K562 (cell line): Measurements from ENCODE around the gene SORBS2. TPM values are rescaled to one million over a fixed set of nuclear protein-coding genes. Genes with fewer than 3 reads are reported as not detected.
A peak's percentile ranks its signal among the peaks of the same experiment; 100 is the strongest.

Experiments
- ASH1L ChIP-seq: fragments of 450-650 bp; IDR thresholded peaks from 2 replicates; pipeline ENCODE4 v1.6.1; 2018; ENCODE audit warnings: borderline replicate concordance, mild to moderate bottlenecking, low read depth; ENCODE audit not compliant: partially characterized antibody
- BRD4 ChIP-seq: fragments of 200-600 bp; sonication (generic); IDR thresholded peaks from 2 replicates; pipeline ENCODE4 v1.6.1; 2017; ENCODE audit warnings: inconsistent platforms
- CHD1 ChIP-seq: fragments of 200-600 bp; sonication (generic); IDR thresholded peaks from one replicate; pipeline ENCODE4 v1.6.1; 2012; ENCODE audit warnings: mild to moderate bottlenecking, moderate library complexity, low read length, inconsistent platforms
- FOXA1 ChIP-seq: fragments of 450-650 bp; IDR thresholded peaks from 2 replicates; pipeline ENCODE4 v1.6.1; 2016; ENCODE audit warnings: mild to moderate bottlenecking, borderline replicate concordance
- FOXJ2 ChIP-seq: fragments of 200-800 bp; sonication (Bioruptor generic); IDR thresholded peaks from 2 replicates; pipeline ENCODE4 v1.6.1; 2016; ENCODE audit warnings: missing genetic modification characterization, missing compliant biosample characterization
- KDM2B ChIP-seq: fragments of 250-450 bp; sonication (Bioruptor Pico); IDR thresholded peaks from 2 replicates; pipeline ENCODE4 v1.8.0; 2021; ENCODE audit warnings: mild to moderate bottlenecking, moderate library complexity
- KDM5B ChIP-seq: fragments of 200-600 bp; sonication (generic); IDR thresholded peaks from 2 replicates; pipeline ENCODE4 v1.6.1; 2012; ENCODE audit warnings: low read depth, mild to moderate bottlenecking, moderate library complexity, low read length, control low read depth, inconsistent platforms; ENCODE audit not compliant: insufficient replicate concordance
- MIER1 ChIP-seq: fragments of 450-650 bp; IDR thresholded peaks from 2 replicates; pipeline ENCODE4 v1.6.1; 2016; ENCODE audit warnings: antibody characterized with exemption, mild to moderate bottlenecking, low read depth
- NFYB ChIP-seq: IDR thresholded peaks from 2 replicates; pipeline ENCODE4 v1.6.1; 2011; ENCODE audit warnings: mild to moderate bottlenecking, moderate library complexity; ENCODE audit not compliant: insufficient read length; ENCODE audit errors: extremely low read depth
- NR2F6 ChIP-seq: fragments of 450-650 bp; formaldehyde crosslinking; IDR thresholded peaks from 2 replicates; pipeline ENCODE4 v1.4.0; 2020; ENCODE audit warnings: mild to moderate bottlenecking
- OTX1 ChIP-seq: fragments of 450-650 bp; formaldehyde crosslinking; IDR thresholded peaks from 2 replicates; pipeline ENCODE4 v1.4.0; 2022; ENCODE audit warnings: mild to moderate bottlenecking
- PATZ1 ChIP-seq: fragments of 250-450 bp; sonication (Bioruptor Pico); IDR thresholded peaks from 2 replicates; pipeline ENCODE4 v1.5.0; 2020; ENCODE audit warnings: mild to moderate bottlenecking, borderline replicate concordance
- POLR2AphosphoS2 ChIP-seq: IDR thresholded peaks from 2 replicates; pipeline ENCODE4 v1.6.1; 2012; ENCODE audit warnings: low read length, improper control_type of control experiment
- PYGO2 ChIP-seq: fragments of 450-650 bp; IDR thresholded peaks from 2 replicates; pipeline ENCODE4 v1.6.1; 2016; ENCODE audit warnings: mild to moderate bottlenecking, missing genetic modification characterization, moderate library complexity, missing compliant biosample characterization
- RAD21 ChIP-seq, 2 experiments: fragments of 250-450 bp in 1 of 2; fragments of 450-650 bp in 1 of 2; sonication (Bioruptor Pico) in 1 of 2; formaldehyde crosslinking in 1 of 2; IDR thresholded peaks in 1 of 2; conservative IDR thresholded peaks in 1 of 2; 2 replicates each; pipeline versions ENCODE4 v1.4.0 to v1.8.0; 2020 to 2022; ENCODE audit warnings: mild to moderate bottlenecking in 2 of 2, moderate library complexity in 1 of 2
- RBM17 ChIP-seq: fragments of 200-400 bp; formaldehyde crosslinking; IDR thresholded peaks from 2 replicates; pipeline ENCODE4 v1.6.1; 2017; ENCODE audit warnings: low read depth, mild to moderate bottlenecking, low read length, borderline replicate concordance
- SMAD2 ChIP-seq: fragments of 150-350 bp; IDR thresholded peaks from 2 replicates; pipeline ENCODE4 v1.6.1; 2014; ENCODE audit warnings: low read depth, mild to moderate bottlenecking, low read length
- ZFP30 ChIP-seq: fragments of 250-450 bp; sonication (Bioruptor Pico); IDR thresholded peaks from 2 replicates; pipeline ENCODE4 v1.8.0; 2022; ENCODE audit warnings: moderate library complexity, mild to moderate bottlenecking, inconsistent platforms, borderline replicate concordance
- ZNF174 ChIP-seq: fragments of 250-450 bp; sonication (Bioruptor Pico); IDR thresholded peaks from 2 replicates; pipeline ENCODE4 v1.4.0; 2020; ENCODE audit warnings: mild to moderate bottlenecking
- ZNF57 ChIP-seq: fragments of 450-650 bp; formaldehyde crosslinking; IDR thresholded peaks from 2 replicates; pipeline ENCODE4 v1.4.0; 2020; ENCODE audit warnings: mild to moderate bottlenecking, moderate library complexity
- ZNF766 ChIP-seq: fragments of 200-800 bp; sonication (Bioruptor generic); conservative IDR thresholded peaks from 2 replicates; pipeline ENCODE4 v1.6.1; 2016; ENCODE audit warnings: missing genetic modification characterization, missing compliant biosample characterization
- polyA plus RNA-seq, 8 experiments: library from polyadenylated mRNA; depleted of rRNA in 4 of 8; stranded (reverse) in 5 of 8; unstranded in 3 of 8; fragments of >200 nt; fragmentation: Nextera tagmentation in 2 of 8; fragmentation: Illumina TruSeq in 1 of 8; extraction: Ambion mirVana in 2 of 8; extraction: Trizol in 1 of 8; gene quantifications; 2 replicates each; pipeline versions ENCODE4 v1.2.1 to v1.2.3, GENCODE V29; 2011 to 2014; ENCODE audit warnings: inconsistent platforms in 1 of 8, missing spikeins in 1 of 8
- total RNA-seq, 7 experiments: library from RNA; depleted of rRNA in 6 of 7; stranded (reverse); fragments of >200 nt in 6 of 7; fragmentation: Illumina TruSeq in 2 of 7; extraction: Trizol in 2 of 7; gene quantifications; 2 replicates each; pipeline versions ENCODE4 v1.2.1 to v1.2.3, GENCODE V29; 2011 to 2021; ENCODE audit warnings: low replicate concordance in 1 of 7
- TF ChIP-seq, protein P1 (sequence below): sonication (generic); formaldehyde crosslinking; IDR thresholded peaks from 2 replicates; pipeline ENCODE4 v1.8.1; 2022; ENCODE audit warnings: missing genetic modification reagents
- TF ChIP-seq, protein P2 (sequence below): fragments of 450-650 bp; IDR thresholded peaks from 2 replicates; pipeline ENCODE4 v1.6.1; 2016; ENCODE audit warnings: antibody characterized with exemption
- TF ChIP-seq, protein P3 (sequence below): fragments of 250-450 bp; sonication (Bioruptor Pico); IDR thresholded peaks from 2 replicates; pipeline ENCODE4 v1.4.0; 2020; ENCODE audit warnings: mild to moderate bottlenecking, moderate library complexity

SORBS2 gene
- total and polyA plus RNA-seq, 9 of the 15 experiments (the other 6 are each of a cell fraction or from before 2014, with no cell fraction given) = 0.29 TPM; not detected in 8

GRCh38 chr4:185573651-185574199 is 238.3 kb downstream of the SORBS2 start (continued):
- no peak for TF ChIP-seq PATZ1
- no peak for TF ChIP-seq ZFP30 (CRISPR knock-in tag)
- no peak for TF ChIP-seq FOXJ2 (tag)
- TF ChIP-seq NR2F6 (CRISPR knock-in tag) = no peak
- TF ChIP-seq RAD21 (CRISPR knock-in tag; conservative IDR thresholded peaks at IDR 0.05 in 1 of 2, IDR thresholded peaks at IDR 0.05 in 1 of 2) = no peak
- no peak for TF ChIP-seq BRD4
- no peak for TF ChIP-seq FOXA1
- TF ChIP-seq KDM2B (CRISPR knock-in tag) = no peak
- TF ChIP-seq MIER1 = no peak
- TF ChIP-seq, protein P1, sequence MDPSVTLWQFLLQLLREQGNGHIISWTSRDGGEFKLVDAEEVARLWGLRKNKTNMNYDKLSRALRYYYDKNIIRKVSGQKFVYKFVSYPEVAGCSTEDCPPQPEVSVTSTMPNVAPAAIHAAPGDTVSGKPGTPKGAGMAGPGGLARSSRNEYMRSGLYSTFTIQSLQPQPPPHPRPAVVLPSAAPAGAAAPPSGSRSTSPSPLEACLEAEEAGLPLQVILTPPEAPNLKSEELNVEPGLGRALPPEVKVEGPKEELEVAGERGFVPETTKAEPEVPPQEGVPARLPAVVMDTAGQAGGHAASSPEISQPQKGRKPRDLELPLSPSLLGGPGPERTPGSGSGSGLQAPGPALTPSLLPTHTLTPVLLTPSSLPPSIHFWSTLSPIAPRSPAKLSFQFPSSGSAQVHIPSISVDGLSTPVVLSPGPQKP (CRISPR knock-in tag) = no peak
- TF ChIP-seq, protein P2, sequence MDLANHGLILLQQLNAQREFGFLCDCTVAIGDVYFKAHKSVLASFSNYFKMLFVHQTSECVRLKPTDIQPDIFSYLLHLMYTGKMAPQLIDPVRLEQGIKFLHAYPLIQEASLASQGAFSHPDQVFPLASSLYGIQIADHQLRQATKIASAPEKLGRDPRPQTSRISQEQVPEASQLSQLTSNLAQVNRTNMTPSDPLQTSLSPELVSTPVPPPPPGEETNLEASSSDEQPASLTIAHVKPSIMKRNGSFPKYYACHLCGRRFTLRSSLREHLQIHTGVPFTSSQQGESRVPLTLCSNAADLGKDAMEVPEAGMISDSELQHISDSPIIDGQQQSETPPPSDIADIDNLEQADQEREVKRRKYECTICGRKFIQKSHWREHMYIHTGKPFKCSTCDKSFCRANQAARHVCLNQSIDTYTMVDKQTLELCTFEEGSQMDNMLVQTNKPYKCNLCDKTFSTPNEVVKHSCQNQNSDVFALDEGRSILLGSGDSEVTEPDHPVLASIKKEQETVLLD = no peak
- no peak for TF ChIP-seq RBM17
- TF ChIP-seq ASH1L = no peak
- TF ChIP-seq ZNF766 = no peak
- TF ChIP-seq CHD1 = no peak
- TF ChIP-seq POLR2AphosphoS2 = no peak
- TF ChIP-seq PYGO2 (tag) = no peak
- no peak for TF ChIP-seq OTX1
- no peak for TF ChIP-seq KDM5B
- TF ChIP-seq, protein P3, sequence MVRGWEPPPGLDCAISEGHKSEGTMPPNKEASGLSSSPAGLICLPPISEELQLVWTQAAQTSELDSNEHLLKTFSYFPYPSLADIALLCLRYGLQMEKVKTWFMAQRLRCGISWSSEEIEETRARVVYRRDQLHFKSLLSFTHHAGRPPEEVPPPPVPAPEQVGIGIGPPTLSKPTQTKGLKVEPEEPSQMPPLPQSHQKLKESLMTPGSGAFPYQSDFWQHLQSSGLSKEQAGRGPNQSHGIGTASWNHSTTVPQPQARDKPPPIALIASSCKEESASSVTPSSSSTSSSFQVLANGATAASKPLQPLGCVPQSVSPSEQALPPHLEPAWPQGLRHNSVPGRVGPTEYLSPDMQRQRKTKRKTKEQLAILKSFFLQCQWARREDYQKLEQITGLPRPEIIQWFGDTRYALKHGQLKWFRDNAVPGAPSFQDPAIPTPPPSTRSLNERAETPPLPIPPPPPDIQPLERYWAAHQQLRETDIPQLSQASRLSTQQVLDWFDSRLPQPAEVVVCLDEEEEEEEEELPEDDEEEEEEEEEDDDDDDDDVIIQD (CRISPR knock-in tag) = no peak
- TF ChIP-seq ZNF57 = no peak
- no peak for TF ChIP-seq ZNF174 (CRISPR knock-in tag)
- TF ChIP-seq NFYB = peak; percentile 38
- no peak for TF ChIP-seq SMAD2
